Measurements from ENCODE around the gene GSN.

DNA sequence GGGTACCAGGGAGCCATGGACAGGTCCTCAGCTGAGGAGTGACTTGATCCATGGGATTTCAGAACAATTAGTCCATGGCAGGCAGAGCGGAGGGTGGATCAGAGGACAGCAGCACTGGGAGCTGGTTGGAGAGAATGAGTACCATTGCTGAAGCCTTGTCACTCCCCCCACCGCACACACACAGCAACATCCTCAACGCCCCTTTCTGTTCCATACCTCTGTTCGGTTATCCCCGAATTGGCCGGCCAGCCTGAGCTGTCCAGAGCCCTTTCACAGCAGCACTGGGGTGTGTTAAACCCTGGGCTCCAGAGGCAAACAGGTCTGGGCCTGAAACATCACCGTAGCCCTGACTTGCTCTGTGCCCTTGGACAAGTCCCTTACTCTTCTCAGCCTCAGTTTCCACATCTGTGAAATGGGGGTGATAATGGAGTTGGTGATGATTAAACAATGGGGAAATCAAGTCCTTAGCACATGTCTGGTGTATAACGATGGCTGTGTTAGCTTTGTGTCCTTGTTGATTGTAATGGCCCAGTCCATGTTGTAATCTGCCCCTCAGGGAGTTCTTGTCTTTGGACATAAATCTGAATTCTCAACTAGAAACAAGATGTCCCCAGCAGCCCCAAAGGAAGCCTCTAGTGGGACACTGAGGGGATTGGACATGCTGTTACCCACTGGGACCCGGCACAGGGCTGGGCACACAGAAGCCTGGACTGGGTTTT, 16.9 kb downstream of the GSN start:
- TF ChIP-seq, protein P1, sequence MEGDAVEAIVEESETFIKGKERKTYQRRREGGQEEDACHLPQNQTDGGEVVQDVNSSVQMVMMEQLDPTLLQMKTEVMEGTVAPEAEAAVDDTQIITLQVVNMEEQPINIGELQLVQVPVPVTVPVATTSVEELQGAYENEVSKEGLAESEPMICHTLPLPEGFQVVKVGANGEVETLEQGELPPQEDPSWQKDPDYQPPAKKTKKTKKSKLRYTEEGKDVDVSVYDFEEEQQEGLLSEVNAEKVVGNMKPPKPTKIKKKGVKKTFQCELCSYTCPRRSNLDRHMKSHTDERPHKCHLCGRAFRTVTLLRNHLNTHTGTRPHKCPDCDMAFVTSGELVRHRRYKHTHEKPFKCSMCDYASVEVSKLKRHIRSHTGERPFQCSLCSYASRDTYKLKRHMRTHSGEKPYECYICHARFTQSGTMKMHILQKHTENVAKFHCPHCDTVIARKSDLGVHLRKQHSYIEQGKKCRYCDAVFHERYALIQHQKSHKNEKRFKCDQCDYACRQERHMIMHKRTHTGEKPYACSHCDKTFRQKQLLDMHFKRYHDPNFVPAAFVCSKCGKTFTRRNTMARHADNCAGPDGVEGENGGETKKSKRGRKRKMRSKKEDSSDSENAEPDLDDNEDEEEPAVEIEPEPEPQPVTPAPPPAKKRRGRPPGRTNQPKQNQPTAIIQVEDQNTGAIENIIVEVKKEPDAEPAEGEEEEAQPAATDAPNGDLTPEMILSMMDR (IDR thresholded peaks at IDR 0.05) = no peak
- TF ChIP-seq POLR2AphosphoS5 (IDR thresholded peaks at IDR 0.05; ENCODE audit: insufficient read depth in 1 of 2, low read depth in 1 of 2) = peak in 1 of 2 donors; percentile 57

Data from vagina (tissue), 2 donors.